ENCODE data around the gene ALKBH5.

- no peak for TF ChIP-seq POLR2A (IDR thresholded peaks at IDR 0.05)
- TF ChIP-seq, protein P1, sequence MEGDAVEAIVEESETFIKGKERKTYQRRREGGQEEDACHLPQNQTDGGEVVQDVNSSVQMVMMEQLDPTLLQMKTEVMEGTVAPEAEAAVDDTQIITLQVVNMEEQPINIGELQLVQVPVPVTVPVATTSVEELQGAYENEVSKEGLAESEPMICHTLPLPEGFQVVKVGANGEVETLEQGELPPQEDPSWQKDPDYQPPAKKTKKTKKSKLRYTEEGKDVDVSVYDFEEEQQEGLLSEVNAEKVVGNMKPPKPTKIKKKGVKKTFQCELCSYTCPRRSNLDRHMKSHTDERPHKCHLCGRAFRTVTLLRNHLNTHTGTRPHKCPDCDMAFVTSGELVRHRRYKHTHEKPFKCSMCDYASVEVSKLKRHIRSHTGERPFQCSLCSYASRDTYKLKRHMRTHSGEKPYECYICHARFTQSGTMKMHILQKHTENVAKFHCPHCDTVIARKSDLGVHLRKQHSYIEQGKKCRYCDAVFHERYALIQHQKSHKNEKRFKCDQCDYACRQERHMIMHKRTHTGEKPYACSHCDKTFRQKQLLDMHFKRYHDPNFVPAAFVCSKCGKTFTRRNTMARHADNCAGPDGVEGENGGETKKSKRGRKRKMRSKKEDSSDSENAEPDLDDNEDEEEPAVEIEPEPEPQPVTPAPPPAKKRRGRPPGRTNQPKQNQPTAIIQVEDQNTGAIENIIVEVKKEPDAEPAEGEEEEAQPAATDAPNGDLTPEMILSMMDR (IDR thresholded peaks at IDR 0.05), result no peak
Observed at GRCh38 chr17:18182110-18182977, 1.3 kb upstream of the ALKBH5 start.
